GM20000 (cell line): Measurements from ENCODE around the gene CYP27B1.

Source experiments
- DNase-seq: peaks from one replicate; pipeline ENCODE4 v3.0.0; 2012; ENCODE audit warnings: low spot score
- TF ChIP-seq, protein P1 (sequence below): IDR thresholded peaks from 2 replicates; pipeline ENCODE4 v1.5.1; 2012; ENCODE audit warnings: mild to moderate bottlenecking, control low read depth; ENCODE audit errors: extremely low read depth, missing control alignments

CYP27B1 gene

DNA sequence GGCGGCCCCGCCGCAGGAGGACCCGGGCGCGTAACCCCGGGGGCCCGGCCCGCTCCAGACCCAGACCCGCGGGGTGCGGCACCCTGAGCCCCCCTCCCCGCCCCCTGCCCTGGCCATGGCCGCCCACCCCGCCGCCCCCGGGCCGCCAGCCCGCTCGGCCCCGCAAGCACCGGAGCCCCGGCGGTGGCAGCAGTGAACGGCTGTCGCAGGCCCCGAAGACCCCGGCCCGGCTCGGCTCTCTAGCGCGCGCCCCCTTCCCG is 11.8 kb downstream of the CYP27B1 start:
- DNase-seq, result no peak
- TF ChIP-seq, protein P1, sequence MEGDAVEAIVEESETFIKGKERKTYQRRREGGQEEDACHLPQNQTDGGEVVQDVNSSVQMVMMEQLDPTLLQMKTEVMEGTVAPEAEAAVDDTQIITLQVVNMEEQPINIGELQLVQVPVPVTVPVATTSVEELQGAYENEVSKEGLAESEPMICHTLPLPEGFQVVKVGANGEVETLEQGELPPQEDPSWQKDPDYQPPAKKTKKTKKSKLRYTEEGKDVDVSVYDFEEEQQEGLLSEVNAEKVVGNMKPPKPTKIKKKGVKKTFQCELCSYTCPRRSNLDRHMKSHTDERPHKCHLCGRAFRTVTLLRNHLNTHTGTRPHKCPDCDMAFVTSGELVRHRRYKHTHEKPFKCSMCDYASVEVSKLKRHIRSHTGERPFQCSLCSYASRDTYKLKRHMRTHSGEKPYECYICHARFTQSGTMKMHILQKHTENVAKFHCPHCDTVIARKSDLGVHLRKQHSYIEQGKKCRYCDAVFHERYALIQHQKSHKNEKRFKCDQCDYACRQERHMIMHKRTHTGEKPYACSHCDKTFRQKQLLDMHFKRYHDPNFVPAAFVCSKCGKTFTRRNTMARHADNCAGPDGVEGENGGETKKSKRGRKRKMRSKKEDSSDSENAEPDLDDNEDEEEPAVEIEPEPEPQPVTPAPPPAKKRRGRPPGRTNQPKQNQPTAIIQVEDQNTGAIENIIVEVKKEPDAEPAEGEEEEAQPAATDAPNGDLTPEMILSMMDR, result no peak

DNA sequence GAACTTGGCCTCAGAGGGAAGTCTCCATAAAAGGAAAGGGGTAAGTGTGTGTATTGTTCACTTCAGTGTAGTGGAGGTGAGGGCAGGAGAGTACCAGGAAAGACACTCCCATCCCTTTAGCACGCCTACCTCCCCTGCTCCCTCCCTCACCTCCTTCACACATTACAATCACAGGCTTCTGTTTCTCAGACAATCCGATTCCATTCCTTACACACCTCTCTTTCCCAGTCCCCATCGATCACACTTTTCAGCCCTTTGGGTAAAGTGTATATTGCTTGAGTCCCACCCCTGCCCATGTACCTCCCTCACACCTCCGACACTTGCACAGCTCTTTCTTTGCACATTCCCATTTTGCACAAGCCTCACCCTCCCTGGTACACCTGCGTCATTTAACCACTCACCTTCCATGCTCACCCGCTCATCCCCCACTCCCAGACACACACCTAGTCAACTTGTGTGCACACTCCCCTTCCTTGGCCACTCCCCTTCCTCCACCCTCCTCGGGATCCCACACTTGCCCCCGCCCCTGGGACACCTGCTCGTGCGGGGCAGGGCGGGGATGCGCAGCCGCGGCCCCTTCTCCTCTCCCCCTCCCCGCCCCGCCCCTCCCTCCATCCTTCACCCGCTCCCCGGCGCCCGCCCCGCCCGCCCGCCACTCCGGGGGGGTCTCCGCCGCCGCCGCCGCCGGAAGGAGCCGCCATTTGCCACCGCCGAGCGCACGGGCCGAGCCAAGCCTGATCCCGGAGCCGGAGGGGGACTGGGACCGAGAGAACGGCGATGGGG is 12.3 kb downstream of the CYP27B1 start, which contains the start of gene MARCHF9:
Gene MARCHF9 (plus strand): TSS at position 693 of the 783 bp plus-strand sequence. CDS start 426 bp downstream, outside the sequence.
- DNase-seq, result peak; percentile 93
- TF ChIP-seq, protein P1, result no peak

DNA sequence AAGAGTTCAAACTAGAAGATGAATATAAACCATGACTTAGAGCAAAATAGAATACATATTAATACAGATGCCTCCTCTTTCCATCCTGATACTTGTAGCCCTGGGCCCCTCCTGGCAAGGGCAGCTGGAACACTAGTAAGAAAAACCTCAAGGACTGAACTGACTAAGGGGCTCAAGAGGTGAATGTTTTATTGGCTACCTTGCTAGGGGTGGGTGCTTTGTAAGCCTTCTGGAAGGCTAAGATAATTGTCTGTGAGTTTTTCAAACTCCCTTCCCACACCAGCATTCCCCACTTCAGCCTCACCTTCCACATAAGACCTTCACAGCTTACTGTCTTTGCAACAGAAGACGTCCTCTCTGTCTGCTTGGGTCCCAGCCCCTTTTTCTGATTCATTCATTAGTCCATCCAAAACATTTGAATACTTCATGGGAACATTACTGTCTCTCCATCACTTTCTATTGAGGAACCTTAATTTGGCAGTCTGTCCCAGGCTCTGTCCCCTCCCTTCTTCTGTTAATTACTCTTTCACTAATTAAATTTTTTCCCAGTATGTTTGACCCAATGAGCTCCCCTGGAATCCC is 13.0 kb downstream of the CYP27B1 start:
- DNase-seq, result no peak
- TF ChIP-seq, protein P1, result no peak

DNA sequence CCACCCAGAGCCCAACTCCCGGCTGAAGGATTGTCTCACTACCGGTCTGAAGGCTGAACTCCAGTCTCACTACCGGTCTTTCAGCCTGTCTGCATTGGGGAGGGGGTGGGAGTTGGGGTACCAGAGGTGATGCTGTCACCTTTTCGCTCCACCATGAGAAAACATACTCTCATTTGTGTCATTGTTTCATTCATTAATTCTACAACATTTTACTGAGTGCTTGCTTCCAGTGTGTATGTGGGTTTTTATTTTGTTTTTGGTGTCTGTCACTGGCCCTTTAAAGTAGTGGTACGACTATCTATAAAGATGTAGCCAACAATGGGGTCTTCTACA is 14.2 kb downstream of the CYP27B1 start:
- no peak for DNase-seq
- TF ChIP-seq, protein P1, result no peak

DNA sequence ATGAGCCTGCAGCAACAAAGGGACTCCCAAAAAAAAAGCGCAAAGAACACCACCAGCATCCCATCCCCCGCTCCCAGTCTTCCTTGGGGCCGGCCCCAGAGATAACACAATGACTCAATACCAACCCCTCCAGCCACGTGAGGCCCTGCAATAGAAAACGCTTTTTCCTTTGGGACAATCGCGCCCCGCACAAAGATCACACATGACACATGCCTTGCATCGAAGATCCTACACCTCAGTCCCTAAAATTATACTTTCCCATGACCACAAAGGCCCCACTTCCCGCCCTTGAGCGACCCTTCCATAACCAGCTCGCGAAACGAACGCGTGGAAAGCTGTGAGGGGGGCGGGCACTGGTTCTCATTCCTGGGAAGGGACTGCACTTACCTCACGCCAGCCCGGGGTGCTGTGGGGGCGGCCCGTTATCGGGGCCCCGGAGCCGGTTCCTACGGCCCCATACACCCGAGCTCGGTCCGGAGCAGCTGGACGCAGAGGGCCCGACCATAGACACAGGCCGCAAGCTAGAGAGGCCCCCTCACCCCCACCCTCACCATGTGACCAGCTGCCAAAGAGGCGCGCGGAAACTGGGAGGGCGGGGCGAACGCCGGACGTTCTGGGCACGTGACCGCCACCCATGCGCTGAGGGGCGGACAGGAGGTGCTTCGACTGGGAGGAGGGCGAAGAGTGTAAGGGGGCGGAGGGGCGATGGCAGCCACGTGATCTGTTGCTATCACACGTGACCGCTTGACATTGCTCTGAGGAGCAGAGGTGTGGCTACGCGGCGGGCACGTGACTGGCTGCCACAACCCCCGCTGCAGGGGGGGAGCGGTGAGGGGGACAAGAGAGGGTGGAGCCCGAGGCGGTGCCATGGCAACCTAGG is 14.8 kb downstream of the CYP27B1 start, which contains the start of gene CDK4:
Gene CDK4 (minus strand): TSS at position 523 of the 880 bp plus-strand sequence. CDS start 593 bp downstream, outside the sequence.
- DNase-seq, result peak; percentile 96
- TF ChIP-seq, protein P1, result no peak

DNA sequence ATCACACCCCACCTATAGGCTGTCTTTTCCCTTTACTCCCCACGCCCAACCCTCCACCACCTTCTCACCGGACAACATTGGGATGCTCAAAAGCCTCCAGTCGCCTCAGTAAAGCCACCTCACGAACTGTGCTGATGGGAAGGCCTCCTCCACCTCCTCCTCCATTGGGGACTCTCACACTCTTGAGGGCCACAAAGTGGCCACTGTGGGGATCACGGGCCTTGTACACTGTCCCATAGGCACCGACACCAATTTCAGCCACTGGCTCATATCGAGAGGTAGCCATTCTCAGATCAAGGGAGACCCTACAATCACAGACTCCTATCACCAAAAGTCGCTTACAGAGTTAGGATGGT is 15.5 kb downstream of the CYP27B1 start:
- TF ChIP-seq, protein P1, result no peak
- no peak for DNase-seq
